GM12878 (cell line): Measurements from ENCODE around the gene SLC24A4. TPM values are rescaled to one million over a fixed set of nuclear protein-coding genes. Genes with fewer than 3 reads are reported as not detected.

Source experiments
- ATAC-seq: fragments of 200-7000 bp; cut with Tn5 transposase; 3 replicates; pipeline ENCODE4 v1.9.1; 2020; ENCODE audit warnings: mild to moderate bottlenecking, moderate library complexity
- BruUV-seq: library from RNA; stranded (reverse); fragments of 400-500 nt; replicated peaks from 2 replicates; lab custom pipeline; 2021; lab: Mats Ljungman, UMichigan
- CTCF ChIA-PET: fragments of 300-600 bp; sonication (Branson Sonifier 250); formaldehyde crosslinking; extraction: SDS; loops from one replicate; lab custom pipeline; 2021; ENCODE audit warnings: inconsistent platforms; lab: Yijun Ruan, JAX
- POLR2A ChIA-PET: fragments of 350-600 bp; formaldehyde crosslinking; extraction: SDS; loops from one replicate; lab custom pipeline; 2021; ENCODE audit warnings: inconsistent platforms; lab: Charles Lee
- RAD21 ChIA-PET: fragments of 300-600 bp; sonication (Branson Sonifier 250); formaldehyde crosslinking; loops from one replicate; lab custom pipeline; 2023; ENCODE audit warnings: antibody characterized with exemption; ENCODE audit not compliant: unreplicated experiment; lab: Charles Lee
- SMC1A ChIA-PET: fragments of 300-600 bp; sonication (Branson Sonifier 250); formaldehyde crosslinking; loops from one replicate; lab custom pipeline; 2023; ENCODE audit not compliant: unreplicated experiment, uncharacterized antibody; lab: Charles Lee
- DNase-seq: peaks from one replicate; pipeline ENCODE4 v3.0.0-alpha.2; 2011; ENCODE audit warnings: low read depth, low spot score
- FAIRE-seq: peaks from 3 replicates; lab custom pipeline; 2011; peaks lifted over from hg19 to GRCh38; lab: Jason Lieb, UNC
- H2AFZ ChIP-seq: 2 replicates; pipeline ENCODE4 v1.6.0; 2011; ENCODE audit warnings: low read depth, low read length, control low read depth; ENCODE audit not compliant: control insufficient read depth
- H3K27ac ChIP-seq: 2 replicates; pipeline ENCODE4 v1.5.1; 2011; ENCODE audit warnings: control low read depth; ENCODE audit not compliant: control insufficient read depth, insufficient read depth
- H3K27me3 ChIP-seq, 2 experiments: replicated peaks in 1 of 2; 2 replicates each; pipeline versions ENCODE4 v1.6.0 to v1.6.1; 2011; ENCODE audit warnings: low read length in 1 of 2; ENCODE audit not compliant: control insufficient read depth in 2 of 2, insufficient read depth in 2 of 2
- H3K36me3 ChIP-seq, 2 experiments: 2 replicates each; pipeline ENCODE4 v1.5.1; 2011; ENCODE audit warnings: low read length in 1 of 2; ENCODE audit not compliant: control insufficient read depth in 2 of 2, insufficient read depth in 2 of 2
- H3K4me1 ChIP-seq: 2 replicates; pipeline ENCODE4 v1.6.1; 2011; ENCODE audit warnings: mild to moderate bottlenecking, low read length, moderate library complexity, mixed read lengths; ENCODE audit not compliant: control insufficient read depth, insufficient read depth
- H3K4me2 ChIP-seq: 2 replicates; pipeline ENCODE4 v1.6.0; 2011; ENCODE audit warnings: control low read depth; ENCODE audit not compliant: control insufficient read depth, insufficient read depth
- H3K4me3 ChIP-seq: fragments of 200-600 bp; sonication (generic); 2 replicates; pipeline ENCODE4 v1.5.1; 2016
- H3K79me2 ChIP-seq: 2 replicates; pipeline ENCODE4 v1.6.0; 2011; ENCODE audit warnings: low read length; ENCODE audit not compliant: control insufficient read depth, insufficient read depth
- H3K9ac ChIP-seq: 2 replicates; pipeline ENCODE4 v1.8.0; 2011; ENCODE audit warnings: low read length, control low read depth, mixed read lengths; ENCODE audit not compliant: control insufficient read depth, insufficient read depth
- H3K9me3 ChIP-seq: replicated peaks from 3 replicates; pipeline ENCODE4 v1.5.1; 2011; ENCODE audit warnings: mild to moderate bottlenecking, low read length; ENCODE audit not compliant: control insufficient read depth, insufficient read depth
- H4K20me1 ChIP-seq: 2 replicates; pipeline ENCODE4 v1.6.0; 2011; ENCODE audit not compliant: control insufficient read depth, insufficient read depth
- RAD21 ChIP-seq: IDR thresholded peaks from 2 replicates; pipeline ENCODE4 v1.6.1; 2011; ENCODE audit warnings: mild to moderate bottlenecking, low read depth, low read length, moderate library complexity; ENCODE audit not compliant: insufficient read depth
- TARDBP ChIP-seq: IDR thresholded peaks from 2 replicates; pipeline ENCODE4 v1.6.1; 2016; ENCODE audit warnings: borderline replicate concordance
- TBL1XR1 ChIP-seq: IDR thresholded peaks from 2 replicates; pipeline ENCODE4 v1.6.1; 2012; ENCODE audit warnings: low read depth, low read length, improper control_type of control experiment
- YY1 ChIP-seq: IDR thresholded peaks from 2 replicates; pipeline ENCODE4 v1.6.1; 2011; ENCODE audit warnings: low read depth, mild to moderate bottlenecking, low read length
- WGBS: methylation state at CpG from one replicate; pipeline ENCODE4 v1.1.6; 2016; ENCODE audit warnings: low lambda C conversion rate; ENCODE audit not compliant: insufficient replicate concordance, insufficient coverage; ENCODE audit errors: missing lambda C conversion rate; 5-methylcytosine and 5-hydroxymethylcytosine counted together
- in situ Hi-C: fragments of 300-500 bp; cut with MboI; formaldehyde crosslinking; loops from 9 replicates; pipeline ENCODE4 v1.14.3; 2018; ENCODE audit warnings: mixed read lengths
- intact Hi-C: fragments of 100-400 bp; cut with micrococcal nuclease; formaldehyde crosslinking; loops from one replicate; pipeline ENCODE4 v1.14.2; 2022; ENCODE audit not compliant: unreplicated experiment
- polyA plus RNA-seq, 11 experiments: library from polyadenylated mRNA; depleted of rRNA in 4 of 11; unstranded in 6 of 11; stranded (reverse) in 5 of 11; fragments of >200 nt; fragmentation: Nextera tagmentation in 4 of 11; fragmentation: Illumina TruSeq in 1 of 11; extraction: Ambion mirVana in 4 of 11; extraction: Trizol in 1 of 11; gene quantifications; 1 replicate in 1 of 11; 2 replicates in 10 of 11; pipeline versions ENCODE4 v1.2.1 to v1.2.3, GENCODE V29; 2011 to 2016; ENCODE audit warnings: inconsistent platforms in 2 of 11, missing spikeins in 2 of 11, low read depth in 1 of 11
- total RNA-seq, 4 experiments: library from RNA; depleted of rRNA in 3 of 4; stranded (reverse); fragments of >200 nt in 3 of 4; fragmentation: Illumina TruSeq in 1 of 4; extraction: Trizol in 1 of 4; gene quantifications; 2 replicates each; pipeline versions ENCODE4 v1.2.1 to v1.2.3, GENCODE V29; 2013 to 2021
- TF ChIP-seq, protein P1 (sequence below): fragments of 450-650 bp; IDR thresholded peaks from 2 replicates; pipeline ENCODE4 v1.6.1; 2016; ENCODE audit warnings: mild to moderate bottlenecking, moderate library complexity, borderline replicate concordance
- TF ChIP-seq, protein P2 (sequence below): IDR thresholded peaks from 2 replicates; pipeline ENCODE4 v1.6.1; 2012; ENCODE audit warnings: improper control_type of control experiment, low read depth, low read length; ENCODE audit not compliant: insufficient replicate concordance
- TF ChIP-seq, protein P3 (sequence below): fragments of 450-650 bp; formaldehyde crosslinking; IDR thresholded peaks from 2 replicates; pipeline ENCODE4 v1.5.0; 2022; ENCODE audit warnings: mild to moderate bottlenecking, missing genetic modification characterization

Gene SLC24A4
- total and polyA plus RNA-seq, 10 of the 15 experiments (the other 5 are each of a cell fraction or from before 2014, with no cell fraction given), result under 0.01 to 0.46 (median 0.04) TPM; not detected in 5

DNA sequence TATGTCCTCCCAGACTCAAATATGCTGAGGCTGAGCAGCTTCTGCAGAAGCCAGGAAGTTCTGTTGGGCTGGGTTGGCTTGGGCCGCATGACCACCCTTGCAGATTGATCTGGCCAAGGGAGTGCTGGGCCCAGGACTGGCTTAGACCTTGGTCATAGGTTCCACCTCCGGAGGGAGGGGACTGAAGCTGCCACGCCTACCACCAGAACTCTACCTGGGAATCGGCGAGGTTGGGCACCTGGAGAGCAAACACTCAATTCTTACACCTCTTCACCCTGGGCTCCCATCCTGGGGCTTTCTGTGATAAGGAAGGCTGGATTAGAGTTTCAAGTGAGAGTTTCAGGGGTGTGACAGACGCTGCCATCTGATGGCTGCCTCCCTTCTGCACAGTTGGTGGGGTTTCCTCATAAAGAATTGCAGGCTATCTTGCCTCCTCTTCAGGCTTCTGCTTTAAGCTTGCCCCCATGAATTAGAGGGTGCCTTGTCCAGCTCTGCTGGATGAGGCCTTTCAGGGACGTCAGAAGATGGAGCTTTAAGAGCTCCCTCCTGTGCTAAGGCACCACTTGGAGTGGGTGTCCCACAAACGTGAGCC lies 5.8 kb downstream of the SLC24A4 start:
- CTCF ChIA-PET, result no interaction called here
- H4K20me1 ChIP-seq, result no peaks in the 10 kb centered on the region; the same call in 1 of the 2 replicates
- H3K9me3 ChIP-seq, result no peaks in the 10 kb centered on the region
- no peak overlapping the region for H3K4me2 ChIP-seq
- BruUV-seq, result no TSS peak
- WGBS, result 61% methylated on average over 8 of the region's 8 CpGs
- SMC1A ChIA-PET, result interaction anchor here (0.7 to 1.3 kb wide), 2 partner anchors 26 to 194 kb away, joined by 3 read pairs; no protein-coding TSS in a partner anchor
- H2AFZ ChIP-seq, result no peak overlapping the region
- no peaks in the 10 kb centered on the region for H3K4me1 ChIP-seq
- H3K36me3 ChIP-seq, result no peaks in the 10 kb centered on the region
- in situ Hi-C loops, result no loop called here
- RAD21 ChIA-PET, result no interaction called here
- H3K79me2 ChIP-seq, result no peaks in the 10 kb centered on the region
- POLR2A ChIA-PET, result no interaction called here
- H3K4me3 ChIP-seq, result no peak overlapping the region
- H3K9ac ChIP-seq, result no peak overlapping the region
- intact Hi-C loops, result loop anchor here (10.0 kb wide), 2 partner anchors 194 to 356 kb away; no protein-coding TSS in a partner anchor
- FAIRE-seq (no peak), DNase-seq (no peak), ATAC-seq (no peak)
- peaks cover 5 to 13% of the 10 kb centered on the region in 2 experiments for H3K27me3 ChIP-seq
- H3K27ac ChIP-seq, result no peak overlapping the region
- TF ChIP-seq TBL1XR1, result no peak
- TF ChIP-seq, protein P1, sequence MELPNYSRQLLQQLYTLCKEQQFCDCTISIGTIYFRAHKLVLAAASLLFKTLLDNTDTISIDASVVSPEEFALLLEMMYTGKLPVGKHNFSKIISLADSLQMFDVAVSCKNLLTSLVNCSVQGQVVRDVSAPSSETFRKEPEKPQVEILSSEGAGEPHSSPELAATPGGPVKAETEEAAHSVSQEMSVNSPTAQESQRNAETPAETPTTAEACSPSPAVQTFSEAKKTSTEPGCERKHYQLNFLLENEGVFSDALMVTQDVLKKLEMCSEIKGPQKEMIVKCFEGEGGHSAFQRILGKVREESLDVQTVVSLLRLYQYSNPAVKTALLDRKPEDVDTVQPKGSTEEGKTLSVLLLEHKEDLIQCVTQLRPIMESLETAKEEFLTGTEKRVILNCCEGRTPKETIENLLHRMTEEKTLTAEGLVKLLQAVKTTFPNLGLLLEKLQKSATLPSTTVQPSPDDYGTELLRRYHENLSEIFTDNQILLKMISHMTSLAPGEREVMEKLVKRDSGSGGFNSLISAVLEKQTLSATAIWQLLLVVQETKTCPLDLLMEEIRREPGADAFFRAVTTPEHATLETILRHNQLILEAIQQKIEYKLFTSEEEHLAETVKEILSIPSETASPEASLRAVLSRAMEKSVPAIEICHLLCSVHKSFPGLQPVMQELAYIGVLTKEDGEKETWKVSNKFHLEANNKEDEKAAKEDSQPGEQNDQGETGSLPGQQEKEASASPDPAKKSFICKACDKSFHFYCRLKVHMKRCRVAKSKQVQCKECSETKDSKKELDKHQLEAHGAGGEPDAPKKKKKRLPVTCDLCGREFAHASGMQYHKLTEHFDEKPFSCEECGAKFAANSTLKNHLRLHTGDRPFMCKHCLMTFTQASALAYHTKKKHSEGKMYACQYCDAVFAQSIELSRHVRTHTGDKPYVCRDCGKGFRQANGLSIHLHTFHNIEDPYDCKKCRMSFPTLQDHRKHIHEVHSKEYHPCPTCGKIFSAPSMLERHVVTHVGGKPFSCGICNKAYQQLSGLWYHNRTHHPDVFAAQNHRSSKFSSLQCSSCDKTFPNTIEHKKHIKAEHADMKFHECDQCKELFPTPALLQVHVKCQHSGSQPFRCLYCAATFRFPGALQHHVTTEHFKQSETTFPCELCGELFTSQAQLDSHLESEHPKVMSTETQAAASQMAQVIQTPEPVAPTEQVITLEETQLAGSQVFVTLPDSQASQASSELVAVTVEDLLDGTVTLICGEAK, result no peak
- TF ChIP-seq, protein P2, sequence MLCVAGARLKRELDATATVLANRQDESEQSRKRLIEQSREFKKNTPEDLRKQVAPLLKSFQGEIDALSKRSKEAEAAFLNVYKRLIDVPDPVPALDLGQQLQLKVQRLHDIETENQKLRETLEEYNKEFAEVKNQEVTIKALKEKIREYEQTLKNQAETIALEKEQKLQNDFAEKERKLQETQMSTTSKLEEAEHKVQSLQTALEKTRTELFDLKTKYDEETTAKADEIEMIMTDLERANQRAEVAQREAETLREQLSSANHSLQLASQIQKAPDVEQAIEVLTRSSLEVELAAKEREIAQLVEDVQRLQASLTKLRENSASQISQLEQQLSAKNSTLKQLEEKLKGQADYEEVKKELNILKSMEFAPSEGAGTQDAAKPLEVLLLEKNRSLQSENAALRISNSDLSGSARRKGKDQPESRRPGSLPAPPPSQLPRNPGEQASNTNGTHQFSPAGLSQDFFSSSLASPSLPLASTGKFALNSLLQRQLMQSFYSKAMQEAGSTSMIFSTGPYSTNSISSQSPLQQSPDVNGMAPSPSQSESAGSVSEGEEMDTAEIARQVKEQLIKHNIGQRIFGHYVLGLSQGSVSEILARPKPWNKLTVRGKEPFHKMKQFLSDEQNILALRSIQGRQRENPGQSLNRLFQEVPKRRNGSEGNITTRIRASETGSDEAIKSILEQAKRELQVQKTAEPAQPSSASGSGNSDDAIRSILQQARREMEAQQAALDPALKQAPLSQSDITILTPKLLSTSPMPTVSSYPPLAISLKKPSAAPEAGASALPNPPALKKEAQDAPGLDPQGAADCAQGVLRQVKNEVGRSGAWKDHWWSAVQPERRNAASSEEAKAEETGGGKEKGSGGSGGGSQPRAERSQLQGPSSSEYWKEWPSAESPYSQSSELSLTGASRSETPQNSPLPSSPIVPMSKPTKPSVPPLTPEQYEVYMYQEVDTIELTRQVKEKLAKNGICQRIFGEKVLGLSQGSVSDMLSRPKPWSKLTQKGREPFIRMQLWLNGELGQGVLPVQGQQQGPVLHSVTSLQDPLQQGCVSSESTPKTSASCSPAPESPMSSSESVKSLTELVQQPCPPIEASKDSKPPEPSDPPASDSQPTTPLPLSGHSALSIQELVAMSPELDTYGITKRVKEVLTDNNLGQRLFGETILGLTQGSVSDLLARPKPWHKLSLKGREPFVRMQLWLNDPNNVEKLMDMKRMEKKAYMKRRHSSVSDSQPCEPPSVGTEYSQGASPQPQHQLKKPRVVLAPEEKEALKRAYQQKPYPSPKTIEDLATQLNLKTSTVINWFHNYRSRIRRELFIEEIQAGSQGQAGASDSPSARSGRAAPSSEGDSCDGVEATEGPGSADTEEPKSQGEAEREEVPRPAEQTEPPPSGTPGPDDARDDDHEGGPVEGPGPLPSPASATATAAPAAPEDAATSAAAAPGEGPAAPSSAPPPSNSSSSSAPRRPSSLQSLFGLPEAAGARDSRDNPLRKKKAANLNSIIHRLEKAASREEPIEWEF, result no peak
- TF ChIP-seq RAD21, result 0 out of 2 replicates have a peak, but pooled peaks have one; percentile 21
- no peak for TF ChIP-seq YY1
- TF ChIP-seq, protein P3, sequence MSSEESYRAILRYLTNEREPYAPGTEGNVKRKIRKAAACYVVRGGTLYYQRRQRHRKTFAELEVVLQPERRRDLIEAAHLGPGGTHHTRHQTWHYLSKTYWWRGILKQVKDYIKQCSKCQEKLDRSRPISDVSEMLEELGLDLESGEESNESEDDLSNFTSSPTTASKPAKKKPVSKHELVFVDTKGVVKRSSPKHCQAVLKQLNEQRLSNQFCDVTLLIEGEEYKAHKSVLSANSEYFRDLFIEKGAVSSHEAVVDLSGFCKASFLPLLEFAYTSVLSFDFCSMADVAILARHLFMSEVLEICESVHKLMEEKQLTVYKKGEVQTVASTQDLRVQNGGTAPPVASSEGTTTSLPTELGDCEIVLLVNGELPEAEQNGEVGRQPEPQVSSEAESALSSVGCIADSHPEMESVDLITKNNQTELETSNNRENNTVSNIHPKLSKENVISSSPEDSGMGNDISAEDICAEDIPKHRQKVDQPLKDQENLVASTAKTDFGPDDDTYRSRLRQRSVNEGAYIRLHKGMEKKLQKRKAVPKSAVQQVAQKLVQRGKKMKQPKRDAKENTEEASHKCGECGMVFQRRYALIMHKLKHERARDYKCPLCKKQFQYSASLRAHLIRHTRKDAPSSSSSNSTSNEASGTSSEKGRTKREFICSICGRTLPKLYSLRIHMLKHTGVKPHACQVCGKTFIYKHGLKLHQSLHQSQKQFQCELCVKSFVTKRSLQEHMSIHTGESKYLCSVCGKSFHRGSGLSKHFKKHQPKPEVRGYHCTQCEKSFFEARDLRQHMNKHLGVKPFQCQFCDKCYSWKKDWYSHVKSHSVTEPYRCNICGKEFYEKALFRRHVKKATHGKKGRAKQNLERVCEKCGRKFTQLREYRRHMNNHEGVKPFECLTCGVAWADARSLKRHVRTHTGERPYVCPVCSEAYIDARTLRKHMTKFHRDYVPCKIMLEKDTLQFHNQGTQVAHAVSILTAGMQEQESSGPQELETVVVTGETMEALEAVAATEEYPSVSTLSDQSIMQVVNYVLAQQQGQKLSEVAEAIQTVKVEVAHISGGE (CRISPR knock-in tag), result no peak
- TF ChIP-seq TARDBP, result no peak
